ENCODE measurements around the gene VSNL1.

DNA sequence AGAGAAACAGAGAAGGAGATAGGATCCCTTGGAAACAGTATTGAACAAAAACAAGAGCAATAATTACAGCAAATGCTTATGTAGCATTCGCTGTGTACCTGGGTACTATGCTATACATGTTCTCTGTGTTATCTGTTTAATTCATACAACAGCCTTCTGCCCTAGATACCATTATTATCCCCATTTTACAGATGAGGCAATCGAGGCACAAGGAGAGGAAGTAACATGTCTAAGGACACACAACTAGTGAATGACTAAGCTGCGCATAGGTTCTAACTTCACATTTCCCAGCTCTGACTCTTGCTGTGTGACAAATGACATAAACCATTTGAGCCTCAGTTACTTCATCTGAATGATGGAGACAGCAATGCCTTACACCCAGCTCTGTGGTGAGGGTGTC, 70.5 kb downstream of the VSNL1 start:
- TF ChIP-seq EZH2 (IDR thresholded peaks at IDR 0.05; ENCODE audit: insufficient read depth, poor library complexity, severe bottlenecking) (no peak), EZH2phosphoT487 (IDR thresholded peaks at IDR 0.05; ENCODE audit: insufficient read depth, low read depth) (no peak)

All from GM23248 (cell line).